Measurements from ENCODE around the gene RELL1.

The RELL1 gene

GRCh38 chr4:37590016-37590415 is 96.2 kb downstream of the RELL1 start:
- no peaks in the 10 kb centered on the region for H3K27me3 ChIP-seq (ENCODE audit: control insufficient read depth in 1 of 2, insufficient read depth in 2 of 2, low read length in 2 of 2)
- no peak overlapping the region for H3K9ac ChIP-seq (ENCODE audit: low read depth in 1 of 2, low read length in 2 of 2)
- H3K9me3 ChIP-seq (ENCODE audit: control insufficient read depth in 1 of 2, low read length in 2 of 2) = no peaks in the 10 kb centered on the region
- H3K4me3 ChIP-seq (ENCODE audit: low read depth in 1 of 2, low read length in 2 of 2) = no peak overlapping the region
- H3K36me3 ChIP-seq (ENCODE audit: control insufficient read depth in 1 of 2, insufficient read depth in 2 of 2, low read length in 2 of 2) = peaks cover 8 to 24% of the 10 kb centered on the region in 2 donors
- H3K4me1 ChIP-seq (ENCODE audit: control insufficient read depth in 1 of 2, insufficient read depth in 2 of 2, low read length in 2 of 2) = no peaks in the 10 kb centered on the region
- H3K27ac ChIP-seq (ENCODE audit: low read depth, low read length) = no peak overlapping the region

- Histone ChIP-seq H3K27ac (ENCODE audit: low read depth, low read length) (no peak overlapping the region), H3K4me3 (ENCODE audit: low read depth in 1 of 2, low read length in 2 of 2) (no peak overlapping the region), H3K9ac (ENCODE audit: low read depth in 1 of 2, low read length in 2 of 2) (no peak overlapping the region), H3K27me3 (ENCODE audit: control insufficient read depth in 1 of 2, insufficient read depth in 2 of 2, low read length in 2 of 2) (no peaks in the 10 kb centered on the region), H3K9me3 (ENCODE audit: control insufficient read depth in 1 of 2, low read length in 2 of 2) (no peaks in the 10 kb centered on the region), H3K4me1 (ENCODE audit: control insufficient read depth in 1 of 2, insufficient read depth in 2 of 2, low read length in 2 of 2) (peaks cover 4% of the 10 kb centered on the region in 2 donors), H3K36me3 (ENCODE audit: control insufficient read depth in 1 of 2, insufficient read depth in 2 of 2, low read length in 2 of 2) (peaks cover 8 to 24% of the 10 kb centered on the region in 2 donors)
Measured at GRCh38 chr4:37588150-37588549, 98.0 kb downstream of the RELL1 start.

GRCh38 chr4:37586194-37586593 is 100.0 kb downstream of the RELL1 start:
- Histone ChIP-seq H3K4me3 (ENCODE audit: low read depth in 1 of 2, low read length in 2 of 2) (no peak overlapping the region), H3K27ac (ENCODE audit: low read depth, low read length) (no peak overlapping the region), H3K4me1 (ENCODE audit: control insufficient read depth in 1 of 2, insufficient read depth in 2 of 2, low read length in 2 of 2) (peaks cover 4% of the 10 kb centered on the region in 2 donors)

DNA sequence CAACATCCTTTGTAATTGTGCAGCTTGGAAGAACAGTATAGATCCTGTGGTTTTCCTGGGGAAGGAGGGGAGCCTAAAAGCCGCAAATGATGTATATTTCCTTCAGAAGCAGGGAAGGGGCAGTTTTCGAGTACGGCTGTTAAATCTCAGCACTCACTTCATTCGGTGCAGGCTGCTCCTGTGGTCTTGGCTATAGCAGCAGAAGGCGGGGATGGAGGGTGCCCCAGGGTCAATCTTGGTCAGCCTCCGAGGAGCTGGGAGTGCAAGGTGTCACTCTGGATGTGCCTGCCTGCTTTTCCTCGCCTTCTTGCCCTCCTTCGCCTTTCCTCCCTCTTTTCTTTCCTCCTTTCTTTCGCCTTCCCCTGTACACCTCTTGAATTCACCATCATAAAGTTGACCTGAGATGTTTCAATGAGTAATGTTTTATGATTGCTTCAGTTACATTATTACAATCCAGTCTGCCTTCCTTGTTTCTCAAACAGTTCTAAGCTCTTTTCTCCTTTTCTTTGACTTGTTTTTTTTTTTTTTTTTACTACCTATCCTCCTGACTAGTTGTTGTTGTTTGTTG is 101.6 kb downstream of the RELL1 start:
- Histone ChIP-seq H3K4me1 (ENCODE audit: control insufficient read depth in 1 of 2, insufficient read depth in 2 of 2, low read length in 2 of 2) (peaks cover 4% of the 10 kb centered on the region in 2 donors), H3K27me3 (ENCODE audit: control insufficient read depth in 1 of 2, insufficient read depth in 2 of 2, low read length in 2 of 2) (no peaks in the 10 kb centered on the region), H3K9ac (ENCODE audit: low read depth in 1 of 2, low read length in 2 of 2) (peak overlapping the region; percentile 58 to 83), H3K27ac (ENCODE audit: low read depth, low read length) (peak overlapping the region; percentile 67), H3K36me3 (ENCODE audit: control insufficient read depth in 1 of 2, insufficient read depth in 2 of 2, low read length in 2 of 2) (peaks cover 0 to 7% of the 10 kb centered on the region in 2 donors), H3K9me3 (ENCODE audit: control insufficient read depth in 1 of 2, low read length in 2 of 2) (peaks cover 0 to 4% of the 10 kb centered on the region in 2 donors), H3K4me3 (ENCODE audit: low read depth in 1 of 2, low read length in 2 of 2) (peak overlapping the region; percentile 65 to 71)

More at GRCh38 chr4:37586194-37586593, 100.0 kb downstream of the RELL1 start:
- Histone ChIP-seq H3K36me3 (ENCODE audit: control insufficient read depth in 1 of 2, insufficient read depth in 2 of 2, low read length in 2 of 2) (peaks cover 8 to 20% of the 10 kb centered on the region in 2 donors), H3K9me3 (ENCODE audit: control insufficient read depth in 1 of 2, low read length in 2 of 2) (peaks cover 0 to 4% of the 10 kb centered on the region in 2 donors), H3K27me3 (ENCODE audit: control insufficient read depth in 1 of 2, insufficient read depth in 2 of 2, low read length in 2 of 2) (no peaks in the 10 kb centered on the region), H3K9ac (ENCODE audit: low read depth in 1 of 2, low read length in 2 of 2) (no peak overlapping the region)

- H3K4me3 ChIP-seq (ENCODE audit: low read depth in 1 of 2, low read length in 2 of 2) = peak overlapping the region; percentile 65 to 71
- peak overlapping the region; percentile 67 for H3K27ac ChIP-seq (ENCODE audit: low read depth, low read length)
- H3K9ac ChIP-seq (ENCODE audit: low read depth in 1 of 2, low read length in 2 of 2) = peak overlapping the region; percentile 58 to 83
- peaks cover 0 to 7% of the 10 kb centered on the region in 2 donors for H3K36me3 ChIP-seq (ENCODE audit: control insufficient read depth in 1 of 2, insufficient read depth in 2 of 2, low read length in 2 of 2)
- H3K4me1 ChIP-seq (ENCODE audit: control insufficient read depth in 1 of 2, insufficient read depth in 2 of 2, low read length in 2 of 2) = peaks cover 4% of the 10 kb centered on the region in 2 donors
- H3K27me3 ChIP-seq (ENCODE audit: control insufficient read depth in 1 of 2, insufficient read depth in 2 of 2, low read length in 2 of 2) = no peaks in the 10 kb centered on the region
- peaks cover 0 to 4% of the 10 kb centered on the region in 2 donors for H3K9me3 ChIP-seq (ENCODE audit: control insufficient read depth in 1 of 2, low read length in 2 of 2)
Measured at GRCh38 chr4:37584071-37584470, 102.1 kb downstream of the RELL1 start.

DNA sequence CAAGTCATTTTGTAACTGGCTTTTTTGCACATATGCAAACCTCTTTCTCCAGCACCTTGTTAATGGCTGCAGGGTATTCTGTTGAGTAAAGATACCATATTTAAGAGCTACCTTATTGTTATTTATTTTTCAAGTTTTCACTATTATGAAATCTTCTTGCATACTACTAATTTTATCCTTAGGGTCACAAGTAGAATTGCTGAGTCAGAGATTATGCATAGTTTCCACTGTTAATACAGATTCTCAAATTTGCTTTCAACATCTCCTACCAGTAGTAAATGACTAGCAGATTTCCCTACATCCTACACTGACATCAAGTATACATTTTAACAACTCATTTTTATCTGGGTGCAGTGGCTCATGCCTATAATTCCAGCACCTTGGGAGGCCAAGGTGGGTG is 112.6 kb downstream of the RELL1 start:
- H3K9ac ChIP-seq (ENCODE audit: low read depth in 1 of 2, low read length in 2 of 2) = no peak overlapping the region
- no peaks in the 10 kb centered on the region for H3K27me3 ChIP-seq (ENCODE audit: control insufficient read depth in 1 of 2, insufficient read depth in 2 of 2, low read length in 2 of 2)
- no peak overlapping the region for H3K27ac ChIP-seq (ENCODE audit: low read depth, low read length)
- no peak overlapping the region for H3K4me3 ChIP-seq (ENCODE audit: low read depth in 1 of 2, low read length in 2 of 2)
- no peaks in the 10 kb centered on the region for H3K36me3 ChIP-seq (ENCODE audit: control insufficient read depth in 1 of 2, insufficient read depth in 2 of 2, low read length in 2 of 2)
- peaks cover under 1 to 3% of the 10 kb centered on the region in 2 donors for H3K4me1 ChIP-seq (ENCODE audit: control insufficient read depth in 1 of 2, insufficient read depth in 2 of 2, low read length in 2 of 2)
- no peaks in the 10 kb centered on the region for H3K9me3 ChIP-seq (ENCODE audit: control insufficient read depth in 1 of 2, low read length in 2 of 2)

DNA sequence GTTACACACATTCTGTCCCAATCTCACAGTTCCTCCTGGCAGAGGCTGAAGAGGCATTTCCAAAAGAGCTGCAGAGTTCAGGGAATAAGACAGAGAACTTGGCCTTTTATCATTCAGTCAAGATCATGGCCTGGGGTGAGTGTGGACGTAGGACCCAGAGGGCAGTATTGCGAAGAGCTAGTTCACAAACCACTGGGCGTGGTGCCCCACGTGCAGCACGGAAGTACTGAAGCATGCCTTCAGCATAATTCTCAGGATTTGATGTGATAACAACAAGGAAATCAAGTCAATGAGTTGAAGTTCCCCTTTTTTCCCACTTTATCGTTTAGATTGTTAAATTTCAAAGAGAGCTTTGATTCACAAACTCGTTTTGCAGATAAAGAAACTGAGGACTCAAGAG is 117.7 kb downstream of the RELL1 start:
- Histone ChIP-seq H3K27ac (ENCODE audit: low read depth, low read length) (no peak overlapping the region), H3K9ac (ENCODE audit: low read depth in 1 of 2, low read length in 2 of 2) (no peak overlapping the region), H3K9me3 (ENCODE audit: control insufficient read depth in 1 of 2, low read length in 2 of 2) (no peaks in the 10 kb centered on the region), H3K4me1 (ENCODE audit: control insufficient read depth in 1 of 2, insufficient read depth in 2 of 2, low read length in 2 of 2) (peaks cover 13 to 18% of the 10 kb centered on the region in 2 donors), H3K36me3 (ENCODE audit: control insufficient read depth in 1 of 2, insufficient read depth in 2 of 2, low read length in 2 of 2) (no peaks in the 10 kb centered on the region), H3K4me3 (ENCODE audit: low read depth in 1 of 2, low read length in 2 of 2) (no peak overlapping the region), H3K27me3 (ENCODE audit: control insufficient read depth in 1 of 2, insufficient read depth in 2 of 2, low read length in 2 of 2) (no peaks in the 10 kb centered on the region)

DNA sequence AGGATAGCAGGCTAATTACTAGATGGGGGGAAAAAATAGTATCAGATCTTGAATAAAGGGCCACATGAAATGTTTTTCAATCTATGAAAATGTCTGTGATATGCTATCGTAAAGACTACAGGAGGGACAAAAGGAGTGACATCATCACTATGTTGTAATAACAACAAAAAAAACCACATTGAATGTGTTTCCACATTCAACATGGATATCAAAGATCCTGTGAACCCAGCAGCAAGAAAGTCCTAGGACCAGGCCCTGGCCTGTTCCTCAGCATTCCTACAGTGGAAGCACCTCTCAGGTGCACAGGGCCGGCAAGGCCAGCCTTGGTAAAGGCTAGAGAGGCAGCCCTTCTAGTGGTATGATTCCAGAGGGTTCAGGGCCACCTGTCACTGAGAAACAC is 118.3 kb downstream of the RELL1 start:
- Histone ChIP-seq H3K4me3 (ENCODE audit: low read depth in 1 of 2, low read length in 2 of 2) (peak overlapping the region in 1 of 2 donors; percentile 5), H3K27me3 (ENCODE audit: control insufficient read depth in 1 of 2, insufficient read depth in 2 of 2, low read length in 2 of 2) (no peaks in the 10 kb centered on the region), H3K9ac (ENCODE audit: low read depth in 1 of 2, low read length in 2 of 2) (no peak overlapping the region), H3K9me3 (ENCODE audit: control insufficient read depth in 1 of 2, low read length in 2 of 2) (no peaks in the 10 kb centered on the region), H3K27ac (ENCODE audit: low read depth, low read length) (peak overlapping the region; percentile 17), H3K4me1 (ENCODE audit: control insufficient read depth in 1 of 2, insufficient read depth in 2 of 2, low read length in 2 of 2) (peaks cover 13 to 18% of the 10 kb centered on the region in 2 donors), H3K36me3 (ENCODE audit: control insufficient read depth in 1 of 2, insufficient read depth in 2 of 2, low read length in 2 of 2) (no peaks in the 10 kb centered on the region)

GRCh38 chr4:37562592-37562991 is 123.6 kb downstream of the RELL1 start:
- Histone ChIP-seq H3K4me3 (ENCODE audit: low read depth in 1 of 2, low read length in 2 of 2) (no peak overlapping the region), H3K27ac (ENCODE audit: low read depth, low read length) (no peak overlapping the region), H3K4me1 (ENCODE audit: control insufficient read depth in 1 of 2, insufficient read depth in 2 of 2, low read length in 2 of 2) (peaks cover 3 to 6% of the 10 kb centered on the region in 2 donors), H3K27me3 (ENCODE audit: control insufficient read depth in 1 of 2, insufficient read depth in 2 of 2, low read length in 2 of 2) (no peaks in the 10 kb centered on the region), H3K9ac (ENCODE audit: low read depth in 1 of 2, low read length in 2 of 2) (no peak overlapping the region), H3K9me3 (ENCODE audit: control insufficient read depth in 1 of 2, low read length in 2 of 2) (no peaks in the 10 kb centered on the region), H3K36me3 (ENCODE audit: control insufficient read depth in 1 of 2, insufficient read depth in 2 of 2, low read length in 2 of 2) (peaks cover 4 to 7% of the 10 kb centered on the region in 2 donors)

DNA sequence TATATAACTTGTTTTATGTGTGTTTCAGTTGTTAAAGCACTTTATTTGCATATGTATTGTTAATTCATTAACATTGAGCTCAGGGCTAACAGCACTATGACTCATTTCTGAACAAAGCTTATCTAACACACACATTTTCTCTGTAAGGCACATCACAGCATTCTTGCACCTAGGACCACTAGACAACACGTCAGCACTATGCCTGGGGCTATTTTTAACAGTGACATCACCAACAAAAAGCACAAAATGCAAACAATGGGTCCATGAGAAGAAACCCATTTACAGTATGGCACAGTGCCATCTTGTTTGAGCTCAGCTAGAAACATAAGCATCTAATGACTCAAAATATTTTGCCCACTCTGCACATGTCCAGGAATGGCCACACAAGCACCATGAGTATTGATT is 124.4 kb downstream of the RELL1 start:
- Histone ChIP-seq H3K4me3 (ENCODE audit: low read depth in 1 of 2, low read length in 2 of 2) (no peak overlapping the region), H3K36me3 (ENCODE audit: control insufficient read depth in 1 of 2, insufficient read depth in 2 of 2, low read length in 2 of 2) (peaks cover 4 to 7% of the 10 kb centered on the region in 2 donors), H3K9me3 (ENCODE audit: control insufficient read depth in 1 of 2, low read length in 2 of 2) (no peaks in the 10 kb centered on the region), H3K27me3 (ENCODE audit: control insufficient read depth in 1 of 2, insufficient read depth in 2 of 2, low read length in 2 of 2) (no peaks in the 10 kb centered on the region), H3K4me1 (ENCODE audit: control insufficient read depth in 1 of 2, insufficient read depth in 2 of 2, low read length in 2 of 2) (no peaks in the 10 kb centered on the region), H3K27ac (ENCODE audit: low read depth, low read length) (no peak overlapping the region), H3K9ac (ENCODE audit: low read depth in 1 of 2, low read length in 2 of 2) (no peak overlapping the region)
